ENCODE data around the gene SHLD2.
"Not testable (repeated sequence)": the region's sequence is repeated elsewhere in the genome, so short reads cannot be mapped to it uniquely, and the experiment has no call there.

SHLD2 gene

GRCh38 chr10:87064651-87065050, 30.4 kb upstream of the SHLD2 start:
- Histone ChIP-seq H3K79me2 (no peaks in the 10 kb centered on the region), H3K9ac (no peak overlapping the region), H3K4me1 (no peaks in the 10 kb centered on the region), H3K36me3 (ENCODE audit: control insufficient read depth, insufficient read depth, low read length) (no peaks in the 10 kb centered on the region), H3K4me2 (ENCODE audit: low read length) (no peak overlapping the region), H3K27me3 (ENCODE audit: control insufficient read depth, insufficient read depth, low read length) (no peaks in the 10 kb centered on the region), H3K9me3 (ENCODE audit: control insufficient read depth, low read length) (no peaks in the 10 kb centered on the region), H3K4me3 (ENCODE audit: low read depth, low read length) (no peak overlapping the region), H3K27ac (no peak overlapping the region), H2AFZ (no peak overlapping the region)
- TF ChIP-seq CTCF (IDR thresholded peaks at IDR 0.05) = no peak

GRCh38 chr10:87066178-87066577, 28.8 kb upstream of the SHLD2 start:
- Histone ChIP-seq H3K4me2 (ENCODE audit: low read length) (no peak overlapping the region), H3K27ac (no peak overlapping the region), H3K27me3 (ENCODE audit: control insufficient read depth, insufficient read depth, low read length) (no peaks in the 10 kb centered on the region), H3K36me3 (ENCODE audit: control insufficient read depth, insufficient read depth, low read length) (no peaks in the 10 kb centered on the region), H3K9me3 (ENCODE audit: control insufficient read depth, low read length) (no peaks in the 10 kb centered on the region), H2AFZ (no peak overlapping the region), H3K79me2 (no peaks in the 10 kb centered on the region), H3K4me3 (ENCODE audit: low read depth, low read length) (no peak overlapping the region), H3K4me1 (no peaks in the 10 kb centered on the region), H3K9ac (no peak overlapping the region)
- TF ChIP-seq CTCF (IDR thresholded peaks at IDR 0.05) = no peak

GRCh38 chr10:87066865-87067264, 28.1 kb upstream of the SHLD2 start:
- Histone ChIP-seq H3K79me2 (no peaks in the 10 kb centered on the region), H2AFZ (no peak overlapping the region), H3K27me3 (ENCODE audit: control insufficient read depth, insufficient read depth, low read length) (no peaks in the 10 kb centered on the region), H3K36me3 (ENCODE audit: control insufficient read depth, insufficient read depth, low read length) (no peaks in the 10 kb centered on the region), H3K4me1 (no peaks in the 10 kb centered on the region), H3K4me2 (ENCODE audit: low read length) (no peak overlapping the region), H3K27ac (no peak overlapping the region), H3K4me3 (ENCODE audit: low read depth, low read length) (no peak overlapping the region), H3K9me3 (ENCODE audit: control insufficient read depth, low read length) (no peaks in the 10 kb centered on the region), H3K9ac (no peak overlapping the region)
- no peak for TF ChIP-seq CTCF (IDR thresholded peaks at IDR 0.05)

- TF ChIP-seq CTCF (IDR thresholded peaks at IDR 0.05) = no peak
- no peak overlapping the region for H3K4me2 ChIP-seq (ENCODE audit: low read length)
- H3K9ac ChIP-seq = no peak overlapping the region
- H3K27ac ChIP-seq = no peak overlapping the region
- no peaks in the 10 kb centered on the region for H3K9me3 ChIP-seq (ENCODE audit: control insufficient read depth, low read length)
- no peaks in the 10 kb centered on the region for H3K36me3 ChIP-seq (ENCODE audit: control insufficient read depth, insufficient read depth, low read length)
- H3K4me1 ChIP-seq = no peaks in the 10 kb centered on the region
- no peaks in the 10 kb centered on the region for H3K79me2 ChIP-seq
- H2AFZ ChIP-seq = no peak overlapping the region
- no peaks in the 10 kb centered on the region for H3K27me3 ChIP-seq (ENCODE audit: control insufficient read depth, insufficient read depth, low read length)
- no peak overlapping the region for H3K4me3 ChIP-seq (ENCODE audit: low read depth, low read length)
Observed at GRCh38 chr10:87068281-87068680, 26.7 kb upstream of the SHLD2 start.

- Histone ChIP-seq H2AFZ (no peak overlapping the region), H3K9ac (no peak overlapping the region), H3K79me2 (no peaks in the 10 kb centered on the region), H3K4me1 (no peaks in the 10 kb centered on the region), H3K27ac (no peak overlapping the region), H3K27me3 (ENCODE audit: control insufficient read depth, insufficient read depth, low read length) (no peaks in the 10 kb centered on the region), H3K4me3 (ENCODE audit: low read depth, low read length) (no peak overlapping the region), H3K4me2 (ENCODE audit: low read length) (no peak overlapping the region), H3K9me3 (ENCODE audit: control insufficient read depth, low read length) (no peaks in the 10 kb centered on the region), H3K36me3 (ENCODE audit: control insufficient read depth, insufficient read depth, low read length) (no peaks in the 10 kb centered on the region)
- TF ChIP-seq CTCF (IDR thresholded peaks at IDR 0.05) = no peak
Observed at GRCh38 chr10:87072449-87072848, 22.6 kb upstream of the SHLD2 start.

GRCh38 chr10:87076421-87076820, 18.6 kb upstream of the SHLD2 start:
- H3K27ac ChIP-seq; H3K79me2 ChIP-seq; H3K9me3 ChIP-seq (ENCODE audit: control insufficient read depth, low read length); H3K4me1 ChIP-seq; H2AFZ ChIP-seq; H3K4me2 ChIP-seq (ENCODE audit: low read length); H3K27me3 ChIP-seq (ENCODE audit: control insufficient read depth, insufficient read depth, low read length); H3K36me3 ChIP-seq (ENCODE audit: control insufficient read depth, insufficient read depth, low read length); H3K9ac ChIP-seq; H3K4me3 ChIP-seq (ENCODE audit: low read depth, low read length): not testable (repeated sequence)
